ENCODE data around the gene C20orf202. TPM values are rescaled to one million over a fixed set of nuclear protein-coding genes. Genes with fewer than 3 reads are reported as not detected.

Gene C20orf202
- total and polyA plus RNA-seq, 9 of the 15 experiments (the other 6 are each of a cell fraction or from before 2014, with no cell fraction given): 0.03 to 0.24 (median 0.15) TPM; not detected in 4

DNA sequence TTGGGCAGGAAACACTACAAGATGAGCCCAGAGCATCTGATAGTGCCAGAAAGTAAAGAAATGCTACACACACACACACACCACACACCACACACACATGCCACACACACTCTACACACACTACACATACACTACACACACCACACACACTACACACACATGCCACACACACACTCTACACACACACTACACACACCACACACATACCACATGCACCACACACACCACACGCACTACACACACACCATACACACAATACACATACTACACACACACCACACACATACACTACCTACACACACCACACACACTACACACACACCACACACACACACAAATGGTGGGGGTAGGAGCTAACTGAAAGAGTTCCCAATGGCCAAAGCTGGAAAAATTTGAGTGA lies 14.9 kb upstream of the C20orf202 start (continued):
- TF ChIP-seq HDGF (IDR thresholded peaks at IDR 0.05): peak; percentile 98
- no peak for TF ChIP-seq ZFX (CRISPR knock-in tag; IDR thresholded peaks at IDR 0.05)
- TF ChIP-seq ZNF184 (CRISPR knock-in tag; IDR thresholded peaks at IDR 0.05): no peak
- TF ChIP-seq RBBP5 (IDR thresholded peaks at IDR 0.05; ENCODE audit: borderline replicate concordance, insufficient read depth, low read length, poor library complexity, severe bottlenecking): no peak
- TF ChIP-seq CREB1 (IDR thresholded peaks at IDR 0.05): no peak
- TF ChIP-seq CREB1 (CRISPR knock-in tag; IDR thresholded peaks at IDR 0.05): no peak
- TF ChIP-seq ZC3H11A (IDR thresholded peaks at IDR 0.05; ENCODE audit: low read depth, low read length): no peak
- TF ChIP-seq ZNF507 (tag; conservative IDR thresholded peaks at IDR 0.05): no peak
- TF ChIP-seq ZNF644 (tag; IDR thresholded peaks at IDR 0.05; ENCODE audit: low read depth): no peak
- peak; percentile 80 for TF ChIP-seq ARHGAP35 (IDR thresholded peaks at IDR 0.05; ENCODE audit: partially characterized antibody)
- TF ChIP-seq KLF13 (tag; IDR thresholded peaks at IDR 0.05; ENCODE audit: borderline replicate concordance, low read depth): no peak
- no peak for TF ChIP-seq MEIS2 (IDR thresholded peaks at IDR 0.05; ENCODE audit: partially characterized antibody)
- TF ChIP-seq GTF2E2 (tag; IDR thresholded peaks at IDR 0.05): no peak
- TF ChIP-seq, protein P1, sequence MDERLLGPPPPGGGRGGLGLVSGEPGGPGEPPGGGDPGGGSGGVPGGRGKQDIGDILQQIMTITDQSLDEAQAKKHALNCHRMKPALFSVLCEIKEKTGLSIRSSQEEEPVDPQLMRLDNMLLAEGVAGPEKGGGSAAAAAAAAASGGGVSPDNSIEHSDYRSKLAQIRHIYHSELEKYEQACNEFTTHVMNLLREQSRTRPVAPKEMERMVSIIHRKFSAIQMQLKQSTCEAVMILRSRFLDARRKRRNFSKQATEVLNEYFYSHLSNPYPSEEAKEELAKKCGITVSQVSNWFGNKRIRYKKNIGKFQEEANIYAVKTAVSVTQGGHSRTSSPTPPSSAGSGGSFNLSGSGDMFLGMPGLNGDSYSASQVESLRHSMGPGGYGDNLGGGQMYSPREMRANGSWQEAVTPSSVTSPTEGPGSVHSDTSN (CRISPR knock-in tag; IDR thresholded peaks at IDR 0.05; ENCODE audit: low read depth): no peak
- TF ChIP-seq, protein P1 (tag; conservative IDR thresholded peaks at IDR 0.05; ENCODE audit: low read depth): no peak
- no peak for TF ChIP-seq SMARCB1 (IDR thresholded peaks at IDR 0.05; ENCODE audit: insufficient read length, low read depth)
- no peak for TF ChIP-seq SAFB2 (IDR thresholded peaks at IDR 0.05; ENCODE audit: borderline replicate concordance, low read depth, low read length, severe bottlenecking)
- no peak for TF ChIP-seq MAFK (IDR thresholded peaks at IDR 0.05; ENCODE audit: low read length)
- TF ChIP-seq, protein P2, sequence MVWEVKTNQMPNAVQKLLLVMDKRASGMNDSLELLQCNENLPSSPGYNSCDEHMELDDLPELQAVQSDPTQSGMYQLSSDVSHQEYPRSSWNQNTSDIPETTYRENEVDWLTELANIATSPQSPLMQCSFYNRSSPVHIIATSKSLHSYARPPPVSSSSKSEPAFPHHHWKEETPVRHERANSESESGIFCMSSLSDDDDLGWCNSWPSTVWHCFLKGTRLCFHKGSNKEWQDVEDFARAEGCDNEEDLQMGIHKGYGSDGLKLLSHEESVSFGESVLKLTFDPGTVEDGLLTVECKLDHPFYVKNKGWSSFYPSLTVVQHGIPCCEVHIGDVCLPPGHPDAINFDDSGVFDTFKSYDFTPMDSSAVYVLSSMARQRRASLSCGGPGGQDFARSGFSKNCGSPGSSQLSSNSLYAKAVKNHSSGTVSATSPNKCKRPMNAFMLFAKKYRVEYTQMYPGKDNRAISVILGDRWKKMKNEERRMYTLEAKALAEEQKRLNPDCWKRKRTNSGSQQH (CRISPR knock-in tag; IDR thresholded peaks at IDR 0.05): peak; percentile 81; the same call in 1 of the 2 replicates
- no peak for TF ChIP-seq TGIF2 (CRISPR knock-in tag; IDR thresholded peaks at IDR 0.05)
- no peak for TF ChIP-seq NFE2 (IDR thresholded peaks at IDR 0.05; ENCODE audit: low read depth)
- no peak for TF ChIP-seq SIN3A (IDR thresholded peaks at IDR 0.05; ENCODE audit: borderline replicate concordance in 2 of 2, control insufficient read depth in 1 of 2, low read depth in 2 of 2, low read length in 2 of 2)
- TF ChIP-seq PML (IDR thresholded peaks at IDR 0.05; ENCODE audit: low read length): no peak
- no peak for TF ChIP-seq NR2F6 (CRISPR knock-in tag; IDR thresholded peaks at IDR 0.05)
- TF ChIP-seq SNRNP70 (optimal IDR thresholded peaks at IDR 0.05; ENCODE audit: low read depth, low read length): no peak
- TF ChIP-seq ILK (tag; IDR thresholded peaks at IDR 0.05; ENCODE audit: borderline replicate concordance, low read depth): no peak
- peak in 1 of 2 experiments; percentile 54 for TF ChIP-seq NCOA2 (IDR thresholded peaks at IDR 0.05; ENCODE audit: partially characterized antibody in 2 of 2)
- peak; percentile 96 for TF ChIP-seq LARP7 (IDR thresholded peaks at IDR 0.05)
- no peak for TF ChIP-seq WHSC1 (IDR thresholded peaks at IDR 0.05; ENCODE audit: low read length)
- TF ChIP-seq SMARCC2 (IDR thresholded peaks at IDR 0.05; ENCODE audit: low read depth): no peak
